ENCODE data around the gene ERBB3. TPM values are rescaled to one million over a fixed set of nuclear protein-coding genes. Genes with fewer than 3 reads are reported as not detected.
A peak's percentile ranks its signal among the peaks of the same experiment; 100 is the strongest.

Gene ERBB3
- total RNA-seq, 2 donors from 2014 or later, result 0.25 to 0.34 TPM

GRCh38 chr12:56119361-56119796, 39.4 kb downstream of the ERBB3 start:
- DNase-seq (ENCODE audit: low spot score in 2 of 2) (peak in 1 of 2 donors; percentile 64), ATAC-seq (no peak)
- no peaks in the 10 kb centered on the region for H3K9me3 Mint-ChIP-seq
- peaks cover 19 to 31% of the 10 kb centered on the region in 2 donors for H3K36me3 Mint-ChIP-seq
- H3K27ac Mint-ChIP-seq, result peak overlapping the region; percentile 96 to 100

- DNase-seq (ENCODE audit: low spot score in 2 of 2) (no peak), ATAC-seq (no peak)
- peaks cover 19 to 31% of the 10 kb centered on the region in 2 donors for H3K36me3 Mint-ChIP-seq
- peak overlapping the region in 1 of 2 donors; percentile 96 for H3K27ac Mint-ChIP-seq
- H3K9me3 Mint-ChIP-seq, result no peaks in the 10 kb centered on the region
Measured at GRCh38 chr12:56120158-56120846, 40.3 kb downstream of the ERBB3 start.

- Mint-ChIP-seq H3K27ac (no peak overlapping the region), H3K36me3 (peaks cover 18 to 30% of the 10 kb centered on the region in 2 donors), H3K9me3 (no peaks in the 10 kb centered on the region)
- ATAC-seq, result no peak
- no peak for DNase-seq (ENCODE audit: low spot score in 2 of 2)
Measured at GRCh38 chr12:56121204-56121870, 41.4 kb downstream of the ERBB3 start.

GRCh38 chr12:56122637-56123036, 42.7 kb downstream of the ERBB3 start:
- H3K9me3 Mint-ChIP-seq, result no peaks in the 10 kb centered on the region
- ATAC-seq (no peak), DNase-seq (ENCODE audit: low spot score in 2 of 2) (no peak)
- peaks cover 5 to 17% of the 10 kb centered on the region in 2 donors for H3K36me3 Mint-ChIP-seq
- H3K27ac Mint-ChIP-seq, result no peak overlapping the region

- Mint-ChIP-seq H3K27ac (peak overlapping the region in 1 of 2 donors; percentile 8), H3K36me3 (peaks cover 8 to 14% of the 10 kb centered on the region in 2 donors), H3K9me3 (no peaks in the 10 kb centered on the region)
- DNase-seq (ENCODE audit: low spot score in 2 of 2) (no peak), ATAC-seq (no peak)
Measured at GRCh38 chr12:56124133-56124532, 44.2 kb downstream of the ERBB3 start.

- Mint-ChIP-seq H3K27ac (peak overlapping the region; percentile 87 to 90), H3K36me3 (peaks cover 35 to 36% of the 10 kb centered on the region in 2 donors), H3K9me3 (no peaks in the 10 kb centered on the region)
- DNase-seq (ENCODE audit: low spot score in 2 of 2), result no peak
- no peak for ATAC-seq
Measured at GRCh38 chr12:56126732-56127239, 46.8 kb downstream of the ERBB3 start.

GRCh38 chr12:56127485-56127887, 47.5 kb downstream of the ERBB3 start:
- peak overlapping the region; percentile 46 to 87 for H3K27ac Mint-ChIP-seq
- ATAC-seq, result no peak

GRCh38 chr12:56127888-56128669, 48.1 kb downstream of the ERBB3 start, which contains the start of gene ESYT1:
Gene ESYT1, plus strand, starts transcription at chr12:56128267. Its CDS starts 53 bp downstream, at chr12:56128320.
- DNase-seq (ENCODE audit: low spot score in 2 of 2) (peak; percentile 94 to 99), ATAC-seq (peak; percentile 93 to 95)
- peaks cover 37 to 45% of the 10 kb centered on the region in 2 donors for H3K36me3 Mint-ChIP-seq
- H3K27ac Mint-ChIP-seq, result peak within 1 kb of the TSS; percentile 87 to 98
- no peaks in the 10 kb centered on the region for H3K9me3 Mint-ChIP-seq

More at GRCh38 chr12:56127485-56127887, 47.5 kb downstream of the ERBB3 start:
- Mint-ChIP-seq H3K36me3 (peaks cover 37 to 42% of the 10 kb centered on the region in 2 donors), H3K9me3 (no peaks in the 10 kb centered on the region)
- no peak for DNase-seq (ENCODE audit: low spot score in 2 of 2)

GRCh38 chr12:56128670-56129205, 48.8 kb downstream of the ERBB3 start:
- no peak for DNase-seq (ENCODE audit: low spot score in 2 of 2)
- Mint-ChIP-seq H3K36me3 (peaks cover 37 to 52% of the 10 kb centered on the region in 2 donors), H3K9me3 (no peaks in the 10 kb centered on the region), H3K27ac (peak overlapping the region; percentile 87 to 98)
- no peak for ATAC-seq

GRCh38 chr12:56129206-56129941, 49.4 kb downstream of the ERBB3 start:
- DNase-seq (ENCODE audit: low spot score in 2 of 2) (peak; percentile 62 to 76), ATAC-seq (peak; percentile 14 to 21)
- Mint-ChIP-seq H3K36me3 (peaks cover 37 to 58% of the 10 kb centered on the region in 2 donors), H3K27ac (peak overlapping the region; percentile 87 to 98), H3K9me3 (no peaks in the 10 kb centered on the region)

- peaks cover 37 to 61% of the 10 kb centered on the region in 2 donors for H3K36me3 Mint-ChIP-seq
- H3K9me3 Mint-ChIP-seq, result no peaks in the 10 kb centered on the region
- ATAC-seq (no peak), DNase-seq (ENCODE audit: low spot score in 2 of 2) (no peak)
- H3K27ac Mint-ChIP-seq, result peak overlapping the region; percentile 87 to 98
Measured at GRCh38 chr12:56129942-56130495, 50.1 kb downstream of the ERBB3 start.

- ATAC-seq, result no peak
- no peak for DNase-seq (ENCODE audit: low spot score in 2 of 2)
- H3K36me3 Mint-ChIP-seq, result peaks cover 39 to 63% of the 10 kb centered on the region in 2 donors
- H3K9me3 Mint-ChIP-seq, result no peaks in the 10 kb centered on the region
- peak overlapping the region in 1 of 2 donors; percentile 87 for H3K27ac Mint-ChIP-seq
Measured at GRCh38 chr12:56130876-56131275, 50.9 kb downstream of the ERBB3 start.

- no peak for DNase-seq (ENCODE audit: low spot score in 2 of 2)
- Mint-ChIP-seq H3K36me3 (peaks cover 38 to 85% of the 10 kb centered on the region in 2 donors), H3K9me3 (no peaks in the 10 kb centered on the region), H3K27ac (no peak overlapping the region)
- ATAC-seq, result no peak
Measured at GRCh38 chr12:56134897-56135296, 54.9 kb downstream of the ERBB3 start.

- ATAC-seq (no peak), DNase-seq (ENCODE audit: low spot score in 2 of 2) (no peak)
- peaks cover 23 to 77% of the 10 kb centered on the region in 2 donors for H3K36me3 Mint-ChIP-seq
- H3K9me3 Mint-ChIP-seq, result no peaks in the 10 kb centered on the region
- H3K27ac Mint-ChIP-seq, result peak overlapping the region in 1 of 2 donors; percentile 46
Measured at GRCh38 chr12:56137853-56138571, 58.0 kb downstream of the ERBB3 start.

All from activated naive CD4-positive, alpha-beta T cell treated with anti-CD3 and anti-CD28 coated beads, Interleukin-2, amount 50 U/mL, for 72 hours (primary cell).